ENCODE results near the gene SPATS2. TPM values are rescaled to one million over a fixed set of nuclear protein-coding genes. Genes with fewer than 3 reads are reported as not detected.
A peak's percentile ranks its signal among the peaks of the same experiment; 100 is the strongest.

SPATS2 gene
- total RNA-seq, 1 donor from 2014 or later: 46.3 TPM

- H4K20me1 ChIP-seq (ENCODE audit: insufficient read depth, low read length): no peaks in the 10 kb centered on the region
- Mint-ChIP-seq H3K27ac (ENCODE audit: unreplicated experiment) (no peak overlapping the region), H3K27me3 (ENCODE audit: low read depth, unreplicated experiment) (peaks cover 72% of the 10 kb centered on the region), H3K4me1 (ENCODE audit: low read depth, unreplicated experiment) (peaks cover 6% of the 10 kb centered on the region), H3K4me3 (ENCODE audit: unreplicated experiment) (peak overlapping the region; percentile 57), H3K36me3 (ENCODE audit: low read depth, unreplicated experiment) (no peaks in the 10 kb centered on the region), H3K9me3 (ENCODE audit: unreplicated experiment) (no peaks in the 10 kb centered on the region)
- H3K36me3 ChIP-seq (ENCODE audit: insufficient read depth, low read length): no peaks in the 10 kb centered on the region
- H3K4me2 ChIP-seq (ENCODE audit: low read length): peak overlapping the region; percentile 85
- no peaks in the 10 kb centered on the region for H3K9me3 ChIP-seq (ENCODE audit: insufficient read depth, low read depth, low read length)
- peak overlapping the region; percentile 16 for H3K9ac ChIP-seq (ENCODE audit: low read length)
- no peak overlapping the region for H3K27ac ChIP-seq (ENCODE audit: low read depth, low read length)
- H3K27me3 ChIP-seq (ENCODE audit: insufficient read depth, low read length): peaks cover 48% of the 10 kb centered on the region
- DNase-seq (ENCODE audit: low read depth) (no peak), FAIRE-seq (no peak)
- H3K4me3 ChIP-seq (ENCODE audit: insufficient read depth, low read depth, low read length): peak overlapping the region; percentile 34
- H3K79me2 ChIP-seq (ENCODE audit: insufficient read depth, low read length): no peaks in the 10 kb centered on the region
- no peak for TF ChIP-seq EZH2 (IDR thresholded peaks at IDR 0.05; ENCODE audit: insufficient read depth, low read length)
- TF ChIP-seq, protein P1, sequence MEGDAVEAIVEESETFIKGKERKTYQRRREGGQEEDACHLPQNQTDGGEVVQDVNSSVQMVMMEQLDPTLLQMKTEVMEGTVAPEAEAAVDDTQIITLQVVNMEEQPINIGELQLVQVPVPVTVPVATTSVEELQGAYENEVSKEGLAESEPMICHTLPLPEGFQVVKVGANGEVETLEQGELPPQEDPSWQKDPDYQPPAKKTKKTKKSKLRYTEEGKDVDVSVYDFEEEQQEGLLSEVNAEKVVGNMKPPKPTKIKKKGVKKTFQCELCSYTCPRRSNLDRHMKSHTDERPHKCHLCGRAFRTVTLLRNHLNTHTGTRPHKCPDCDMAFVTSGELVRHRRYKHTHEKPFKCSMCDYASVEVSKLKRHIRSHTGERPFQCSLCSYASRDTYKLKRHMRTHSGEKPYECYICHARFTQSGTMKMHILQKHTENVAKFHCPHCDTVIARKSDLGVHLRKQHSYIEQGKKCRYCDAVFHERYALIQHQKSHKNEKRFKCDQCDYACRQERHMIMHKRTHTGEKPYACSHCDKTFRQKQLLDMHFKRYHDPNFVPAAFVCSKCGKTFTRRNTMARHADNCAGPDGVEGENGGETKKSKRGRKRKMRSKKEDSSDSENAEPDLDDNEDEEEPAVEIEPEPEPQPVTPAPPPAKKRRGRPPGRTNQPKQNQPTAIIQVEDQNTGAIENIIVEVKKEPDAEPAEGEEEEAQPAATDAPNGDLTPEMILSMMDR (IDR thresholded peaks at IDR 0.05; ENCODE audit: insufficient read depth, low read depth, low read length): no peak
- H2AFZ ChIP-seq (ENCODE audit: low read depth, low read length): peak overlapping the region; percentile 58
- H3K4me1 ChIP-seq (ENCODE audit: insufficient read depth, low read length): peaks cover 42% of the 10 kb centered on the region
These were observed 22.0 kb upstream of the SPATS2 start for GRCh38 chr12:49345051-49345824.

DNA sequence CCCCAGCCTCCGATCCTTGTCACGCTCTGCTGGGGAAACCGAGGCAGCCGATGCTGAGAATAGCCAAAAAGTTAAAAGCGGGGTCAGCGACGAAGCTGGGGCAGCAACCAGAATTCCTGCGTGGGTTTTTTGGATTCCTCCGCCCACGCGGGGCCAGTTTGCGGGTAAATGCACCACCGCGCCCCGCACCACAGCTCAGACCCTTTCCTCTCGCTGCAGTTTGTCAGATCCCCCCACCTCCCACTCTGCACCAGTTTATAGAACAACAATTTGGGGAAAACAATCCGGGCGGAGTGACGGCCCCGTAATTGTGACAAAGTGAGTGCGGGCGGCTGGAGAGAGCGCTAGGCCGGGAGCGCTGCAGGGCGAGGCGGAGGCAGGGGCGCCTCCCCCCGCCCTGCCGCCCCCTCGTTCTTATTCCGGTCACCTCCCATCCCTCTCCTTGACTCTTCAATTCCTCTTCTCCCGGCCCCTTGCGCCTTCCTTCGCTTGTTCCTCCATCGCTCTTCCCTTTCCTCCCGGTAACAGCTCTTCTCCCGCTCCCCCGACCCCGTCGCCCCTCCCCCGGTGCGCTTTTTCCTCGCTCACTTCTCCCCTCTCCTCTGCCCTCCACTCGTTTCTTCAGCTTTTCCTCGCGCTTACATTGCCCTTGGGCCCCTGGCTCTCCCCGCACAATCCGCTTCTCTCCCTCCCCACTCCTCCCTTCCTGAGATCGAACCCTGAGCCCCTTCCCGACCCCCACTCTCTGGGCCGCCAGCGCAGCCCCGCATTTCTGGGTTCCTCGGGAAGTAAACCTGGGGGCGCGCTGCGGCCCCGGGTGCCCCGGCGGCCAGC is 21.2 kb upstream of the SPATS2 start:
- FAIRE-seq (no peak), DNase-seq (ENCODE audit: low read depth) (no peak)
- peak overlapping the region; percentile 58 for H2AFZ ChIP-seq (ENCODE audit: low read depth, low read length)
- no peaks in the 10 kb centered on the region for H3K36me3 ChIP-seq (ENCODE audit: insufficient read depth, low read length)
- H3K4me3 ChIP-seq (ENCODE audit: insufficient read depth, low read depth, low read length): peak overlapping the region; percentile 34
- H3K27me3 ChIP-seq (ENCODE audit: insufficient read depth, low read length): peaks cover 40% of the 10 kb centered on the region
- H3K4me1 ChIP-seq (ENCODE audit: insufficient read depth, low read length): peaks cover 42% of the 10 kb centered on the region
- no peak overlapping the region for H3K27ac ChIP-seq (ENCODE audit: low read depth, low read length)
- H4K20me1 ChIP-seq (ENCODE audit: insufficient read depth, low read length): no peaks in the 10 kb centered on the region
- no peak overlapping the region for H3K27ac Mint-ChIP-seq (ENCODE audit: unreplicated experiment)
- TF ChIP-seq EZH2 (IDR thresholded peaks at IDR 0.05; ENCODE audit: insufficient read depth, low read length): peak; percentile 73
- TF ChIP-seq, protein P1 (IDR thresholded peaks at IDR 0.05; ENCODE audit: insufficient read depth, low read depth, low read length): no peak
- peak overlapping the region; percentile 85 for H3K4me2 ChIP-seq (ENCODE audit: low read length)
- no peaks in the 10 kb centered on the region for H3K79me2 ChIP-seq (ENCODE audit: insufficient read depth, low read length)
- H3K27me3 Mint-ChIP-seq (ENCODE audit: low read depth, unreplicated experiment): peaks cover 67% of the 10 kb centered on the region
- no peaks in the 10 kb centered on the region for H3K9me3 Mint-ChIP-seq (ENCODE audit: unreplicated experiment)
- H3K36me3 Mint-ChIP-seq (ENCODE audit: low read depth, unreplicated experiment): no peaks in the 10 kb centered on the region
- peak overlapping the region; percentile 57 for H3K4me3 Mint-ChIP-seq (ENCODE audit: unreplicated experiment)
- H3K9me3 ChIP-seq (ENCODE audit: insufficient read depth, low read depth, low read length): no peaks in the 10 kb centered on the region
- peaks cover 6% of the 10 kb centered on the region for H3K4me1 Mint-ChIP-seq (ENCODE audit: low read depth, unreplicated experiment)
- peak overlapping the region; percentile 16 for H3K9ac ChIP-seq (ENCODE audit: low read length)
